OCI-LY3 (cell line): ENCODE data around the gene SPATA32.

ENCODE experiments used
- EZH2phosphoT487 ChIP-seq: fragments of 200-600 bp; shearing (Covaris generic); IDR thresholded peaks from 2 replicates; pipeline ENCODE4 v1.6.1; 2018; ENCODE audit warnings: antibody characterized with exemption, mixed run types, low read depth
- TF ChIP-seq, protein P1 (sequence below): fragments of 200-600, 300-600 bp; sonication (generic); IDR thresholded peaks from 2 replicates; pipeline ENCODE4 v1.5.1; 2014; ENCODE audit warnings: antibody characterized with exemption, low read length, low read depth

DNA sequence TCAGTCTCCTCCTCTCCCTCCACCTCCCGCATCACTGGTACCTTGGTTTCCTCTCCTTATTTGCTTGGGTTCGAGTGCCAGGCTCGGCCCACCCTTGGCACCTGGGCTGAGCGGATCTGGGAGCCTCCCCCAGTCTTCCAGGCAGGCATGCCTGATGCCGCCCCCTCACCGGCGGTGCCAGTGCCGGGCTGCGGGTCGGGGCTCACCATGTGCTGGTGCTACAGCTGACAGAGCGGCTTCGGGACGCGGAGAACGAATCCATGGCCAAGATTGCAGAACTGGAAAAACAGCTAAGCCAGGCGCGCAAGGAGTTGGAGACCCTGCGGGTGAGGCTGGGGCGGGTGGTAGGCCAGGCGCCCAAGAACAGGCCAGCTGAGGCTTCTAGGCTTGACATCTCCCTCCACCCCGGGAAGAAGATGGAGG lies 21.0 kb downstream of the SPATA32 start:
- TF ChIP-seq, protein P1, sequence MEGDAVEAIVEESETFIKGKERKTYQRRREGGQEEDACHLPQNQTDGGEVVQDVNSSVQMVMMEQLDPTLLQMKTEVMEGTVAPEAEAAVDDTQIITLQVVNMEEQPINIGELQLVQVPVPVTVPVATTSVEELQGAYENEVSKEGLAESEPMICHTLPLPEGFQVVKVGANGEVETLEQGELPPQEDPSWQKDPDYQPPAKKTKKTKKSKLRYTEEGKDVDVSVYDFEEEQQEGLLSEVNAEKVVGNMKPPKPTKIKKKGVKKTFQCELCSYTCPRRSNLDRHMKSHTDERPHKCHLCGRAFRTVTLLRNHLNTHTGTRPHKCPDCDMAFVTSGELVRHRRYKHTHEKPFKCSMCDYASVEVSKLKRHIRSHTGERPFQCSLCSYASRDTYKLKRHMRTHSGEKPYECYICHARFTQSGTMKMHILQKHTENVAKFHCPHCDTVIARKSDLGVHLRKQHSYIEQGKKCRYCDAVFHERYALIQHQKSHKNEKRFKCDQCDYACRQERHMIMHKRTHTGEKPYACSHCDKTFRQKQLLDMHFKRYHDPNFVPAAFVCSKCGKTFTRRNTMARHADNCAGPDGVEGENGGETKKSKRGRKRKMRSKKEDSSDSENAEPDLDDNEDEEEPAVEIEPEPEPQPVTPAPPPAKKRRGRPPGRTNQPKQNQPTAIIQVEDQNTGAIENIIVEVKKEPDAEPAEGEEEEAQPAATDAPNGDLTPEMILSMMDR, result no peak
- TF ChIP-seq EZH2phosphoT487, result no peak
